CD4-positive, alpha-beta T cell treated with Interleukin-21 for 1 hour (primary cell): Measurements from ENCODE around the gene ITFG2.
A peak's percentile ranks its signal among the peaks of the same experiment; 100 is the strongest.
"Not testable (repeated sequence)": the region's sequence is repeated elsewhere in the genome, so short reads cannot be mapped to it uniquely, and the experiment has no call there.

Experiments
- DNase-seq: peaks from one replicate; pipeline ENCODE4 v3.0.0-alpha.2; 2020

Gene ITFG2

DNA sequence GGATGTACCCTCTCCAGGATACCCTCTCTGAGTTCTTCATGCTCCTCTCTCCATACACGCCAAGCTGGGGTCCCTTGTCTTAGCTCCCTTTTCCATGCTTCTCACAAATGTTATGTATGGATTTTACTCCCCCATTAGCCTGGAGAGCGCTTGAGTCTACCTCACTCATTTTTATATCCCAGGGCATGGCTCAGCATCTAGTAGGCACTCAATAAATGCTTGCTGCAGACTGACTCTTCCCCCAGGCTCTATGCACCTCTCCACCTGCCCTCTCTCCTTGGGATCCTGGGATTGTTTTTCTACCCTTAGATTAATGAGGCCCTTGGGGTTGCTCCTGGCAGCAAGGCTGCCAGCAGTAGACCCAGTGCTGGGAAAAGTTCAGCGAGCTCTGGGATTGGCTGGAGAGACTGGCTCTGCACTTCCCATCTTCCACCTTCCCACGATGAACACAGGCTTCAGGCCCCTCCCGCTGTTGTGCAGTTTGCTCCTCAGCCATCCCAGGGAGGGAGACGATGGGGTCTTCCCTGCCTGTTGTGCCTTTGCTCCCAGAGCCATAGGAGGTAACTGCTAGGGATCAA lies 20.2 kb downstream of the ITFG2 start:
- DNase-seq, result no peak

GRCh38 chr12:2833327-2833726 lies 20.9 kb downstream of the ITFG2 start:
- DNase-seq, result no peak

GRCh38 chr12:2833810-2834209 lies 21.3 kb downstream of the ITFG2 start:
- no peak for DNase-seq

DNA sequence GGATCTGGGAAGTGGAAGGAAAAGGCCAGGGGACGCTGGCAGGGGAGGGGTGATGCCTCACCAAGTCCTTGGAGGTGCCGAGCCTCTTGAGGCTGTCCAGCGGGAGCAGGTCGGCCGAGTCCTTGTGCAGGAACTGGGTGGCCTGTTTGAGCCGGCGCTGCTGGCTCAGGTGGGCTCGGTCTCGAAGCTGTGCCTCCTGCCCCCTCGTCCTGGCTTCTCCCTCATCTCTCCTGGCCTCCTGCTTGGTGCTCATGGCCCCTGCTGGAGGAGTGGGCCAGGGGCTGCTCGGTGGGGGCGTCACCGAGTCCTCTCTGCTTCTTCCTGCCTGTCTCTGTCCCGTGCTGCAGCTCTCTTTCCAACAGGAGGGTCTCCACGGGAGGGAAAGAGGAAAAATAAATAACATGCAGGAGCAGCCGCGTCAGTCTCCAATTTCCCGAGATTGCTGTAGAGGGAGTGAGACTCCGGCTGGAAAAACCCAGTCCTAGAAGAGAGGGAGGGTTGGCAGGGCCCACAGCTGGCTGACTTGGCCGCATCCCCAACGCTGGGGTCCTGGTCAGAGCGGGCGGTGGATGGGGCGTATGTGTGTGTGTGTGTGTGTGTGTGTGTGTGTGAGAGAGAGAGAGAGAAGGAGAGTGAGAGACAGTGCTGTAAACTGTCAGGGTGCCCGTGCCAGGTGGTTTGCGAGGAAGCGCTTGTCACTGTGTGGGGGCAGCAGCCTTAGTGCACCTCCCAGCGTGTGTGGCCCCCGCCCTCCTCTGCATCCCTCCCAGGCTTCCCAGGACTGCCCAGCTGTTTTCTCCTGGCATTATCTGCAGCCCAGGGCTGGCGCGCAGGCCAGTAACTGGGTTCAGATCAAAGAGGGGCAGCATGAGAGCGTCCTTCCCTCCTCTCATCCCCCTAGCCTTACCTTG lies 22.4 kb downstream of the ITFG2 start, which contains the start of gene NRIP2:
Gene NRIP2 (minus strand): TSS at position 455 of the 911 bp plus-strand sequence. CDS start 52 bp downstream, at position 403.
- no peak for DNase-seq

DNA sequence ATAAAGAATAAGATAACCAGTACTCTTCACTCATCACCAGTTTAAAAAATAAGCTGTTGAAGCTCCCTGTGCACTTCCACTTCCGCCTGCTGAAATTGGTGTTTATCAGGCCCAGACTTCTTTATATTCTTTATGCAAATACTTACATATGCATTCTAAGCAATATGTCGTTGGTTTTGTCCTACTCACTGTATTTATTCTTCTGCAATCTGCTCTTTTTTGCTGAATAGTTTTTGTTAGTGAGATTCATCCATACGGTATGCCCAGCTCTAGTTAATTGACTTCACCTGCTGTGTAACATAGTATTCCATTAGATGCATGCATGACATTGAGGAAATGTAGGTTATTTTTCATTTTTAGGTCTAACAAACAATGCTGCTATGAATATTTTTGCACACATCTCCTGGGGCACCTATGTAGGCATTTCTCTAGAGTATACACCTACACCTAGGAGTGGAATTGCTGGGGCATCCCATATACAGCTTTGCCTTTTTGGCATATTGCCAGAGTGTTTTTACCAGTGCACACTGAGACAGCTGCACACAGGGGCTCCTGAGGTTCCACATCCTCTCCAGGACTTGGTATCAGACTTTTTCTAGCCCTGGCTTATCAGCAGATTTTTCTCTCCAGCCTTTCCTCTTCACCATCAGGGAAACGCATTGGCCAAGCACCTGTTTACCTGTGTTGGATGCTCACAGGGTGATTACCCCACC lies 23.4 kb downstream of the ITFG2 start:
- DNase-seq, result no peak

DNA sequence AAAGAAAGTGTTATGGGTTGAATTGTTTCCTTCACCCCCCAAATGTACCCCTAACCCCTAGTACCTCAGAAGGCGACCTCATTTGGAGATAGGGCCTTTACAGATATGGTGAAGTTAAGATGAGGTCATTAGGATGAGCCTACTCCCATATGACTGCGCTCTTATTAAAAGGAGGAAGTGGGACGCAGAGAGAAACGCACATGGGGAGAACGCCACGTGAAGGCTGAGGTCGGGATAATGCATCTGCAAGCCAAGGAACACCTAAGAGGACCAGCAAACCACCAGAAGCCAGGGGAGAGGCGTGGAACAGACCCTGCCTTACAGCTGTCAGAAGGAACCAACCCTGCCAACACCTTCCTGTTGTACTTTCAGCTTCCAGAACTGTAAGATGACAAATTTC lies 24.1 kb downstream of the ITFG2 start:
- DNase-seq, result no peak

DNA sequence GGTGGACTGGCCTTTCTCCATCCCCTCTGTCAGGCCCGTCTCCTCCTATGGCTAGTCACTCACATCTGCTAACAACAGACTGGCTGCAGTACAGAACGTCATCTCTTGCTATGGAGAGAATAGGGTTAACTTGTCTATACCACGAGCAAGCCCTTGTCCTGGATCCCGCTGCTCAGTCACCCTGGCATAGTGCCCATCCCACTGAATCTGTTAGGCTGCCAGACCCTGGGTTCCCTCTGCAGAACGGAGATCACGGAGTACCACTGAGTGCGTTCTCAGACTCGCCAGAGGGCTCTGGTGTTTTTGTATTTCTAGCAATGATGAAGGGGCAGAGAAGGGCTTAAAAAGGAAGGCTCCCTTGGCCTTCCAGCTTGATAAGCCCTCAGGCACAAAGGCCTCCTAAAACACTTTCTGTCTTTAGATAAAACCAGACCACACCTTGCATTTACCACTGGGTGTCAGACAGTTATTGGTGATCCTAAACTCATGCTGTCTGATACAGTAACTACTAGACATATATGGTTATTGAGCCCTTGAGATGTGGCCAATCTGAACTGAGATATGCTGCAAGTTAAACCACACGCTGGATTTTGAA lies 28.7 kb downstream of the ITFG2 start:
- no peak for DNase-seq

DNA sequence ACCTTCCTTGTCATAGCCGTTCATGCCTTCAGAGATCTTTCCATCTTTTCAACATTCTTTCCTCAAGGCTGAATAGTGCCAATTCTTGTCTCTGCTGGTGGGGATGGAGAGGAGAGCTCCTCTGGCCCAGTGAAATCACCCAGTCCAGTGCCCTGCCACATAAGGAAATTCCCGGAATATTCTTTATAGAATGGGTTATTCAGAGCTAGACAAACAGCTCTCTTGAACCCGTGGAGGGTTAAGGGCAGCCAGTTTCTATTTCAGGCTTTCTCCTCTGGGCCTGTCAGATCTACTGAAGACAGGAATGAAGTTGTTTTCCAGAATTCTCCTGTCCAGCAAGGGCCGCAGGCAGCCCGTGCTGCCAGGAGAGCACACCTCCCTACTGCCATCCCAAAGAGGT lies 30.5 kb downstream of the ITFG2 start:
- no peak for DNase-seq

- no peak for DNase-seq
These were observed 32.3 kb downstream of the ITFG2 start for GRCh38 chr12:2844786-2845185.

DNA sequence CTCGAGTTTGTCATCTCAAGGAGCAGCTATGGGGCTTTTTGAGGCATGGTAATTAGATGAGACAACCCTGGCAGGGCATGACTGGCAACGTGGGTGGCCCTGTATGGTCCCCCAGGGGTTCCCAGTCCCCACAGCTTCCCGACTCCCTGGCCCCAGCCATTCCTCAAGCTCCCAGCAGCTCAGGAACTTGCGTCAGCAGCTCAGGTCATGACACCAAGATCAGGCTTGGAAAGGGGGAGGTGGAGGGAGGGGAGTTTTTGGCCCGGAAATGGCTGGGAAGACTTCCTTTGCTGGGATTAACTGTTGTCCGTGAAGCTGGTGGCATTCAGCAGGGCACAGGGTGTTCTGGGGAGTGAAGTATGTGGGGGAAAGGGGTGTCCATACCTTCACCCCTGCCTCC lies 32.8 kb downstream of the ITFG2 start:
- DNase-seq, result no peak

DNA sequence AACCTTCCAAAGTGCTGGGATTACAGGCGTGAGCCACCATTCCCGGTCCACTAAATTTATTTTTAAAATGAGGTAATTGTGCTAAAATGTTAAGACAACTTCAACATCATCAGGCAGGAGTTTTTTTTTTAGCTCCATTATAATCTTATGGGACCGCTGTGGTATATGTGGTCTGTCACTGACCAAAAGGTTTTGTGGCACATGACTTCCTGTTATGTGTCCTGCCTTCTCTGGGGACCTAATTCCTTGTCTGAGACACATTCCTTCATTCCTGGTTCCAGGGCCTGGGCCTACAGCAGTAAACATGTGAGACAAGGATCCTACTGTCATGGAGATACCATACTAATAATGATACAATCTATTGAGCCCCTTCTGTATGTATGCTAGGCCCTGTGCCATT lies 39.5 kb downstream of the ITFG2 start:
- DNase-seq, result no peak

DNA sequence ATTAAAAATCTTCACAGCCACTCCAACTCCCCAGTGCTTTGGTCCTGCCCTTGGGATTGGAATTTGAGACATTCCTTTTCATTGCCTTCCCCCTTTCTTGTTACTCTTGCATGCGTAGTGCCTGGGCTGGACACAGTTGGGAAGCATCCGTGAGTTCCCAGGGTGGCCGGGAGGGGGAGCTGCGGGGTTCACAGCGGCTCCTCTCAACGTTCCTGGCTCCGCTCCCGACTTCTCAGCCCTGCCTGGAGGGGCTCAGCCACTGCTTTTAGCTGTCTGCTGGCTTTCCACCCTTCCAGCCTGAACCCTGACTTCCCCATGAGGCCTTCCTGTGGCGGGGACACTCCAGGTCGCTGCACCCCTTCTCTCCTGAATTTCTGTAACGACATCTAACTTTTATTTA lies 41.2 kb downstream of the ITFG2 start:
- peak; percentile 19 for DNase-seq

GRCh38 chr12:2854669-2855453 lies 42.4 kb downstream of the ITFG2 start:
- DNase-seq, result no peak

DNA sequence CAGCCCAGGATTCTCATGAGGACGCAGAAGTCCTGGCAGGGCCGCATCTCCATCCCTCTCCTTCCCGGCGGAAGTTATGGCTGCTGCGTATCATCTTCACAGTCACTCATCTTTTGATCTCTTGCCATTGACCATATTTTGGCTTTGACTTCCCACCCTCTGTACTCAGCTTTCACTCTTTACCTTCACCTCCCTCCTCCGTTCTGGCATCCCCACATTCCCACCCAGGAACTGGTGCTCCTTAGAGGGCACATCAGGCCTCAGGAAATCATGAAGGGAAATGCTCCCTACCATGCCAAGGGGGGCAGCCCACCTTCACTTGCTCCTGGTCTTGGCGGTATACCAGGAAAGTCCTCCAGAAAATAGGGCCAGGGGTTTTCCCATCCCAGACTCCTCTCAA lies 43.1 kb downstream of the ITFG2 start:
- DNase-seq, result no peak

- DNase-seq, result no peak
These were observed 43.6 kb downstream of the ITFG2 start for GRCh38 chr12:2856051-2856450.

DNA sequence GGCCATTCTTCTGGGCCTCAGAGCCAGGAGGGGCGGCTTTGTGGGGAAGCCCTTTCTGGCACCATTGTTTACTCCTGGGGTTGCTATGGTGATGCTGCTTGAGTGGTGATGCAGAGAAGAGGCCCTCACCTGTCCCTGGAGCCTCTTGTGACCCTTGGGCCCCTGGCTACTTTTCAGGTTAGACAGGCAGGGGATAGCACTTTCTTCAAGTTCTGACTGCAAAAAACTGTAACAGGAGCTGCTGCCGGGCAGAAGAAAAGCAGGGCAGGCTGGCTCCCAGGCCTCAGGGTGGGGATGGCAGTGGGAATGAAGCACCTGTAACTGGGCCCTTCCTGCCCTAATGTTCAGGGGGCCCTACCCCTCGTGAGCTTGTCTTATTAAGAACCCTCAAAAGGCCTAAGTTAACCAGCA lies 44.6 kb downstream of the ITFG2 start, which contains the start of gene TEX52:
Gene TEX52 (minus strand): TSS at position 19 of the 411 bp plus-strand sequence. CDS start 13 bp downstream, at position 6.
- DNase-seq, result no peak

DNA sequence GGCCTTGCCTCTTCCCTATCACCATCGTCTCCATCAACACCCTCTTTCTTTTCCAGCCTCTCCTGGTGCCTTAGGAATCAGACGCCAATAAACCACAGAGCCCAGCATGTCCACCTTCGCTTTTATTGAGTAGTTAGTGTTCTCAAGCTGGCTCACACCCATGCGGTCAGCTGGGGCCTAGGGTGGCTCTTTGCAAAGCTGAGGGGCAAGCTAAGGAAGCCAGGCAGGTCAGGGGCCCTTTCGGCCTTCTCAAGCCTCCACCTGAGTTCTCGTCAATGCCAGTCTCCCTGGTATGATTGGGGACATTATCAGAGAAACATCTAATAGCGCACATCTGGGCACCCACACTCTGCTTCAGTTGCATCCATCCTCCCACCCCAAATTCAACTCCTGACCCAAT lies 45.1 kb downstream of the ITFG2 start:
- no peak for DNase-seq

DNA sequence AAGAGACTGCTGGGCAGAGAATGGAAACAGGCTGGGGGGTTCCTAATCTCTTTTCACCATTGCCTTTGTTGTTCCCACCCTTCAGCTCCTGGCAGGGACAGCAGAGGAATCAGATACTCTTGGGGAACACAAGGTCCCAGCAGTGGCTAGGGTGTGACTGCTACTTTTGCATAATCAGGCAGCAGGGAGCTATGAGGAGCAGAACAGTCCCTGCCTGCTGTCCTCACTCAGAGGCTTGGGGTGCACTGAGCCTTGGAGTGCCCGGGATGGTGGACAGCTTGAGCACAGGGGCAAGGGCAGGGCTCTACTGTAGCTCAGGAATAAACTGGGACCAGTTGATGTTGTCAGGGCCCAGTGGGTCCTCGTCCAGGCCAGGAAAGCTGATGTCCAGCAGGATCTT lies 45.9 kb downstream of the ITFG2 start:
- DNase-seq, result no peak

- DNase-seq, result no peak
These were observed 46.5 kb downstream of the ITFG2 start for GRCh38 chr12:2858944-2859421.

DNA sequence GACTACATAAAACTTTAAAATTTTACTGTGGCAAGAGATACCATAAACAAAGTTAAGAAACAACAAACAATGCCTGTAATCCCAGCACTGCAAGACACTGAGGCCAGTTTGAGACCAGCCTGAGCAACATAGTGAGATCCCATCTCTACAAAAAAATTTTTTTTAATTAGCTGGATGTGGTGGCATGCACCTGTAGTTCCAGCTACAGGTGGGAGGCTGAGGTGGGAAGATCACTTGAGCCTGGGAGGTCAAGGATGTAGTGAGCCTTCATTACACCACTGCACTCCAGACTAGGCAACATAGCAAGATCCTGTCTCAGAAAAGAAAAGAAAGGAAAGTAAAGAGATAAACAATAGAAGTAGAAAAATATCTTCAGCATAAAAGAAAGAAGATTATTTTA lies 47.7 kb downstream of the ITFG2 start:
- DNase-seq, result no peak

- no peak for DNase-seq
These were observed 50.4 kb downstream of the ITFG2 start for GRCh38 chr12:2862876-2863275.

DNA sequence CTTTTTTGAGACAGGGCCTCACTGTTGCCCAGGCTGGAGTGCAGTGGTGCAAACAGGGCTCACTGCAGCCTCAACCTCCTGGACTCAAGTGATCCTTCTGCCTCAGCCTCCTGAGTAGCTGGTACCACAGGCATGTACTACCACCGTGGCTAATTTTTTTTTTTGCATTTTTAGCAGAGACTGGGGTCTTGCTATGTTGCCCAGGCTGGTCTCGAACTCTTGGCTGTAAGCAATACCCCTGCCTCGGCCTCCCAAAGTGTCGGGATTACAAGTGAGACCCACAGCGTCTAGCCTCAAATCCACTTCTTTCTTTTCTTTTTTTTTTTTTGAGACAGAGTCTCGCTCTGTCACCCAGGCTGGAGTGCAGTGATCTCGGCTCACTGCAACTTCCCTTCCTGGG lies 50.9 kb downstream of the ITFG2 start:
- not testable (repeated sequence) for DNase-seq
